ENCODE results near the gene PLEKHA8.

Gene PLEKHA8

DNA sequence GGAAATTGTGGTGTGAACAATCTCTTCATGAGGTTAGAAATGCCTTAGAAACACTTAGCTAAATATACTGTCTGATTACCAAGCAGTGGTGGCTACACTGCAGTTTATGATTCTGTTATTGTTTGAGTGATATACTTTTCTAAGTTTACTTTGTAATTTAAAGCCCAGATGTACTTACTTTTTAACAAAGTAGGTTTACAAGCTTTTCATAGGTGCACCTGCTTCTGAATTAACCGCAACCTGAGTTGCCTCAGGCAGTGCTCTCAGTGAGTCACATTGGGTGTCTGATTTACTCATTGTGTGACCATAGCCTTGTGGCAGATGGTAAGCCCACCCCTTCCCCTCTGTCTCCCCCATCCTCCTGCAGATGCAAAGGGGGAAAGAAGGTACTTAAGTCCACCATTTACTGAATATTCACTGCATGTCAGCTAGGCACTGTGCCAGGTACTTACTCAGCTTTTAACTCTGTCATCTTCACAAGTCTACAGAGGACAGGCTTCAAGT lies 115.6 kb downstream of the PLEKHA8 start:
- TF ChIP-seq TAF1 (IDR thresholded peaks at IDR 0.05; ENCODE audit: borderline replicate concordance, insufficient read depth, low read length) (no peak), FOXP2 (optimal IDR thresholded peaks at IDR 0.05; ENCODE audit: borderline replicate concordance, extremely low read depth, extremely low read length, insufficient read depth) (no peak), SIN3A (IDR thresholded peaks at IDR 0.05; ENCODE audit: borderline replicate concordance, insufficient read depth, low read length) (no peak), POLR2AphosphoS5 (IDR thresholded peaks at IDR 0.05; ENCODE audit: low read depth, low read length) (no peak)
- TF ChIP-seq, protein P1, sequence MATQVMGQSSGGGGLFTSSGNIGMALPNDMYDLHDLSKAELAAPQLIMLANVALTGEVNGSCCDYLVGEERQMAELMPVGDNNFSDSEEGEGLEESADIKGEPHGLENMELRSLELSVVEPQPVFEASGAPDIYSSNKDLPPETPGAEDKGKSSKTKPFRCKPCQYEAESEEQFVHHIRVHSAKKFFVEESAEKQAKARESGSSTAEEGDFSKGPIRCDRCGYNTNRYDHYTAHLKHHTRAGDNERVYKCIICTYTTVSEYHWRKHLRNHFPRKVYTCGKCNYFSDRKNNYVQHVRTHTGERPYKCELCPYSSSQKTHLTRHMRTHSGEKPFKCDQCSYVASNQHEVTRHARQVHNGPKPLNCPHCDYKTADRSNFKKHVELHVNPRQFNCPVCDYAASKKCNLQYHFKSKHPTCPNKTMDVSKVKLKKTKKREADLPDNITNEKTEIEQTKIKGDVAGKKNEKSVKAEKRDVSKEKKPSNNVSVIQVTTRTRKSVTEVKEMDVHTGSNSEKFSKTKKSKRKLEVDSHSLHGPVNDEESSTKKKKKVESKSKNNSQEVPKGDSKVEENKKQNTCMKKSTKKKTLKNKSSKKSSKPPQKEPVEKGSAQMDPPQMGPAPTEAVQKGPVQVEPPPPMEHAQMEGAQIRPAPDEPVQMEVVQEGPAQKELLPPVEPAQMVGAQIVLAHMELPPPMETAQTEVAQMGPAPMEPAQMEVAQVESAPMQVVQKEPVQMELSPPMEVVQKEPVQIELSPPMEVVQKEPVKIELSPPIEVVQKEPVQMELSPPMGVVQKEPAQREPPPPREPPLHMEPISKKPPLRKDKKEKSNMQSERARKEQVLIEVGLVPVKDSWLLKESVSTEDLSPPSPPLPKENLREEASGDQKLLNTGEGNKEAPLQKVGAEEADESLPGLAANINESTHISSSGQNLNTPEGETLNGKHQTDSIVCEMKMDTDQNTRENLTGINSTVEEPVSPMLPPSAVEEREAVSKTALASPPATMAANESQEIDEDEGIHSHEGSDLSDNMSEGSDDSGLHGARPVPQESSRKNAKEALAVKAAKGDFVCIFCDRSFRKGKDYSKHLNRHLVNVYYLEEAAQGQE (IDR thresholded peaks at IDR 0.05; ENCODE audit: insufficient read depth in 1 of 2, low read depth in 2 of 2, low read length in 2 of 2), result no peak

- TF ChIP-seq TAF1 (IDR thresholded peaks at IDR 0.05; ENCODE audit: borderline replicate concordance, insufficient read depth, low read length), result no peak
- TF ChIP-seq, protein P1 (IDR thresholded peaks at IDR 0.05; ENCODE audit: insufficient read depth in 1 of 2, low read depth in 2 of 2, low read length in 2 of 2), result no peak
- TF ChIP-seq SIN3A (IDR thresholded peaks at IDR 0.05; ENCODE audit: borderline replicate concordance, insufficient read depth, low read length), result no peak
- TF ChIP-seq FOXP2 (optimal IDR thresholded peaks at IDR 0.05; ENCODE audit: borderline replicate concordance, extremely low read depth, extremely low read length, insufficient read depth), result no peak
- no peak for TF ChIP-seq POLR2AphosphoS5 (IDR thresholded peaks at IDR 0.05; ENCODE audit: low read depth, low read length)
Observed at GRCh38 chr7:30144657-30145306, 116.6 kb downstream of the PLEKHA8 start.

DNA sequence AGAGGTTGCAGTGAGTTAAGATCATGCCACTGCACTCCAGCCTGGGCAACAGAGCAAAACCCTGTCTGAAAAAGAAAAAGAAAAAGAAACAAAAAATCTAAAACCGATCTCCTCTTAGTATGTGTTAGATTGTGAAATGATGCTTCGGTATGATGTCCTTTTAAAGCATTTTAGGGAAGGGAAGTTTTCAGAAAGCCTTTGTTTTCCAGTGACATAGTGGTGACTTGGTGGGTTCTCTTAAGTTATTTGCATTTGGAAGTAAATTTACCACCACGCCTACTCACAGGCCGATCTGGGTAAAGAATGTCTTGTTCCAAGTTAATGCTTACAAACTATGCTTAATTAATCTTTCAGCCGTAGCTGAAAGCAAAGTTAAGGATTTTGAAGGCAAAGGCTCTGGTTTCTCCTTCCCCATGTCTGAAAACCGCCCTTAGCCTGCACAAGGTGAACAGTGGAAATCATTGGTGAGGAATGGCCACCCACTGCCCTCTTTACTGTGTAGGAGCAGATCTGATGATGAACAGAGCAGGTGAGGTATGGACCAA lies 117.3 kb downstream of the PLEKHA8 start:
- TF ChIP-seq, protein P1 (IDR thresholded peaks at IDR 0.05; ENCODE audit: insufficient read depth in 1 of 2, low read depth in 2 of 2, low read length in 2 of 2), result no peak
- TF ChIP-seq POLR2AphosphoS5 (IDR thresholded peaks at IDR 0.05; ENCODE audit: low read depth, low read length) (no peak), SIN3A (IDR thresholded peaks at IDR 0.05; ENCODE audit: borderline replicate concordance, insufficient read depth, low read length) (no peak), FOXP2 (optimal IDR thresholded peaks at IDR 0.05; ENCODE audit: borderline replicate concordance, extremely low read depth, extremely low read length, insufficient read depth) (no peak), TAF1 (IDR thresholded peaks at IDR 0.05; ENCODE audit: borderline replicate concordance, insufficient read depth, low read length) (no peak)

- TF ChIP-seq FOXP2 (optimal IDR thresholded peaks at IDR 0.05; ENCODE audit: borderline replicate concordance, extremely low read depth, extremely low read length, insufficient read depth), result no peak
- no peak for TF ChIP-seq TAF1 (IDR thresholded peaks at IDR 0.05; ENCODE audit: borderline replicate concordance, insufficient read depth, low read length)
- TF ChIP-seq SIN3A (IDR thresholded peaks at IDR 0.05; ENCODE audit: borderline replicate concordance, insufficient read depth, low read length), result no peak
- TF ChIP-seq, protein P1 (IDR thresholded peaks at IDR 0.05; ENCODE audit: insufficient read depth in 1 of 2, low read depth in 2 of 2, low read length in 2 of 2), result no peak
- TF ChIP-seq POLR2AphosphoS5 (IDR thresholded peaks at IDR 0.05; ENCODE audit: low read depth, low read length), result no peak
Observed at GRCh38 chr7:30146127-30146612, 118.0 kb downstream of the PLEKHA8 start.
